DND-41 (cell line): ENCODE data around the gene ELMO2.

ENCODE experiments used
- ATAC-seq: fragments of 200-7000 bp; cut with Tn5 transposase; 3 replicates; pipeline ENCODE4 v1.9.1; 2021; ENCODE audit warnings: low read depth; ENCODE audit not compliant: insufficient read depth
- DNase-seq: peaks from one replicate; pipeline ENCODE4 v3.0.0-alpha.2; 2020
- H2AFZ ChIP-seq: 2 replicates; pipeline ENCODE4 v1.6.0; 2012; ENCODE audit warnings: low read depth, low read length
- H3K27ac ChIP-seq: 2 replicates; pipeline ENCODE4 v1.5.1; 2012; ENCODE audit warnings: low read length, inconsistent platforms
- H3K27me3 ChIP-seq: fragments of 200-600 bp; sonication (generic); 2 replicates; pipeline ENCODE4 v1.6.0; 2012; ENCODE audit warnings: low read length, mild to moderate bottlenecking, inconsistent platforms; ENCODE audit not compliant: insufficient read depth, poor library complexity
- H3K36me3 ChIP-seq: 2 replicates; pipeline ENCODE4 v1.5.1; 2012; ENCODE audit warnings: low read length, inconsistent platforms; ENCODE audit not compliant: insufficient read depth
- H3K4me1 ChIP-seq: 2 replicates; pipeline ENCODE4 v1.5.1; 2012; ENCODE audit warnings: mild to moderate bottlenecking, low read length; ENCODE audit not compliant: insufficient read depth
- H3K4me2 ChIP-seq: 2 replicates; pipeline ENCODE4 v1.6.0; 2012; ENCODE audit warnings: mild to moderate bottlenecking, moderate library complexity, low read length, inconsistent platforms; ENCODE audit not compliant: insufficient read depth
- H3K4me3 ChIP-seq, 2 experiments: fragments of 200-600 bp in 1 of 2; shearing (Covaris generic) in 1 of 2; 2 replicates each; pipeline ENCODE4 v1.5.1; 2012 to 2016; ENCODE audit warnings: inconsistent platforms in 2 of 2, low read length in 2 of 2, mild to moderate bottlenecking in 2 of 2, low read depth in 1 of 2, moderate library complexity in 1 of 2
- H3K79me2 ChIP-seq: 2 replicates; pipeline ENCODE4 v1.6.0; 2012; ENCODE audit warnings: low read length, inconsistent platforms; ENCODE audit not compliant: insufficient read depth
- H3K9ac ChIP-seq: 2 replicates; pipeline ENCODE4 v1.6.0; 2012; ENCODE audit warnings: low read depth, mild to moderate bottlenecking, inconsistent platforms, low read length, moderate library complexity
- H3K9me3 ChIP-seq: 2 replicates; pipeline ENCODE4 v1.5.1; 2012; ENCODE audit warnings: low read length, moderate library complexity, mild to moderate bottlenecking, inconsistent platforms; ENCODE audit not compliant: insufficient read depth, severe bottlenecking
- H4K20me1 ChIP-seq: 2 replicates; pipeline ENCODE4 v1.6.0; 2012; ENCODE audit warnings: low read length; ENCODE audit not compliant: insufficient read depth
- CTCF ChIP-seq: IDR thresholded peaks from 2 replicates; pipeline ENCODE4 v1.5.1; 2012; ENCODE audit warnings: borderline replicate concordance, low read length, moderate library complexity, mild to moderate bottlenecking; ENCODE audit not compliant: poor library complexity, severe bottlenecking; ENCODE audit errors: extremely low read depth
- EZH2 ChIP-seq: IDR thresholded peaks from 3 replicates; pipeline ENCODE4 v1.6.1; 2012; ENCODE audit warnings: borderline replicate concordance, low read depth, mild to moderate bottlenecking, moderate library complexity, low read length, inconsistent platforms; ENCODE audit not compliant: severe bottlenecking

The ELMO2 gene

GRCh38 chr20:46364670-46365486 is 41.5 kb downstream of the ELMO2 start:
- Histone ChIP-seq H3K4me1 (peaks cover 37% of the 10 kb centered on the region), H3K4me3 (peak overlapping the region; percentile 86 to 99; a peak in 3 of 4 replicates), H3K9ac (peak overlapping the region; percentile 97), H3K4me2 (peak overlapping the region; percentile 99), H3K27me3 (no peaks in the 10 kb centered on the region), H3K9me3 (no peaks in the 10 kb centered on the region), H3K27ac (peak overlapping the region; percentile 92), H4K20me1 (peaks cover 34% of the 10 kb centered on the region), H3K79me2 (peaks cover 39% of the 10 kb centered on the region), H3K36me3 (peaks cover 70% of the 10 kb centered on the region), H2AFZ (peak overlapping the region; percentile 78)
- ATAC-seq (no peak), DNase-seq (no peak)
- no peak for TF ChIP-seq EZH2
- TF ChIP-seq CTCF: no peak

DNA sequence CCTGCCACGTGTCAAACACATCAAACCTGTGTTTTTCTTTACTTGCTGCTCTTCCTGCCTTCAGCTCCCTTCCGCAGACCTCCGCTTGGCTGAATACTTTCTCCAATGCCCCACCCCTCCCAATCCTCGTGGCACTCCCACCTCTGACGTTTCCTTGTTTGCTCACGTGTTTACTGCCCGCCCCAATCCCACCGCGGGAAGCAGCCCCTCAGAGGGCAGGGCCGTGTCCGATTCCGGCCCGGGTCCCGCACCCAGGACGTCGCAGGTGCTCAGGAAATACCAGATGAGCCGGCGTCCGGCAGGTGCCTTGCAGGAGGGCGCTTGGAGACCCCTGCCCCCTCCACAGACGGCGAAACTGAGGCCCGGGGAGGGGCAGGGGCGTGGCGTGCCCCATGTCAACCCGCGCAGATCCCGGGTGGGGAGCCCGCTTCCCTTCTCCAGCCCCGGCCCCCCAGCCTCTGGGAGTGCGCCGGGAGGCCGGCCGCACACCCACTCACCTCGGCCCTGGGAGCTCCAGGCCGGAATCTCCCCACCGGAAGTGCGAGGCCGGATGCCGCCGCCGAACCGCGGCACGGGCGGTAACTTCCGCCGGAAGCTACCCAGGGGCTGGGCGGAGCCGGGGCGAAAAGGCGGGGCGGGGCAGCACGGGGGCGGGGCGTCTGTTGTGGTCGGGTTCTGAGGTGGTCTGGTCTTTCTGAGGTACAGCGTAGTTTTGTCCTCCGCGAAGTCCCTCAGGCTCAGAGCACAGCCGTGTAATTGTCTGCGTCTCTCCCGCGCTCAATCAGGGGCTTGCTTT is 42.3 kb downstream of the ELMO2 start:
- peaks cover 42% of the 10 kb centered on the region for H4K20me1 ChIP-seq
- peak overlapping the region; percentile 86 to 99 for H3K4me3 ChIP-seq
- H3K9ac ChIP-seq: peak overlapping the region; percentile 97
- ATAC-seq: peak; percentile 93
- H3K4me2 ChIP-seq: peak overlapping the region; percentile 99
- peak overlapping the region; percentile 98 for H2AFZ ChIP-seq
- H3K79me2 ChIP-seq: peaks cover 47% of the 10 kb centered on the region
- no peaks in the 10 kb centered on the region for H3K27me3 ChIP-seq
- H3K36me3 ChIP-seq: peaks cover 71% of the 10 kb centered on the region
- peak overlapping the region; percentile 92 for H3K27ac ChIP-seq
- TF ChIP-seq EZH2 (no peak), CTCF (no peak)
- H3K9me3 ChIP-seq: no peaks in the 10 kb centered on the region
- DNase-seq: peak; percentile 91
- H3K4me1 ChIP-seq: peaks cover 37% of the 10 kb centered on the region

- Histone ChIP-seq H3K27me3 (no peaks in the 10 kb centered on the region), H3K36me3 (peaks cover 70% of the 10 kb centered on the region), H3K9ac (peak overlapping the region; percentile 97), H4K20me1 (peaks cover 51% of the 10 kb centered on the region), H3K9me3 (no peaks in the 10 kb centered on the region), H3K27ac (peak overlapping the region; percentile 92), H3K4me2 (peak overlapping the region; percentile 99), H3K79me2 (peaks cover 50% of the 10 kb centered on the region), H3K4me1 (peaks cover 37% of the 10 kb centered on the region), H3K4me3 (peak overlapping the region; percentile 86 to 99), H2AFZ (peak overlapping the region; percentile 98)
- TF ChIP-seq EZH2: no peak
- no peak for TF ChIP-seq CTCF
- ATAC-seq (no peak), DNase-seq (no peak)
These were observed 43.2 kb downstream of the ELMO2 start for GRCh38 chr20:46362921-46363867.
